Endothelial cell of umbilical vein (primary cell): Measurements from ENCODE around the gene AS3MT. TPM values are rescaled to one million over a fixed set of nuclear protein-coding genes. Genes with fewer than 3 reads are reported as not detected.

Experiments
- BruUV-seq: library from RNA; stranded (reverse); fragments of 400-500 nt; replicated peaks from 2 replicates; lab custom pipeline; 2021; lab: Mats Ljungman, UMichigan
- CTCF ChIA-PET: fragments of 300-600, 350-600 bp; sonication (Branson Sonifier 250); formaldehyde crosslinking; loops from one replicate; lab custom pipeline; 2021; ENCODE audit warnings: antibody characterized with exemption, inconsistent platforms; lab: Charles Lee
- POLR2A ChIA-PET: fragments of 300-600, 350-600 bp; sonication (Branson Sonifier 250); formaldehyde crosslinking; loops from one replicate; lab custom pipeline; 2021; ENCODE audit warnings: antibody characterized with exemption, inconsistent platforms; lab: Charles Lee
- DNase-seq: peaks from one replicate; pipeline ENCODE4 v3.0.0-alpha.2; 2011; ENCODE audit warnings: low read depth, low spot score
- FAIRE-seq: peaks from 2 replicates; lab custom pipeline; 2011; peaks lifted over from hg19 to GRCh38; lab: Jason Lieb, UNC
- H2AFZ ChIP-seq: 2 replicates; pipeline ENCODE4 v1.6.0; 2012; ENCODE audit warnings: low read depth, low read length, control low read depth, inconsistent platforms
- H3K27ac ChIP-seq: 2 replicates; pipeline ENCODE4 v1.5.1; 2011; ENCODE audit warnings: low read depth, mild to moderate bottlenecking, control low read depth, low read length, moderate library complexity; ENCODE audit not compliant: insufficient read depth
- H3K27me3 ChIP-seq, 2 experiments: 2 replicates each; pipeline versions ENCODE4 v1.6.0 to v1.6.1; 2011; ENCODE audit warnings: low read length in 2 of 2, mixed read lengths in 1 of 2; ENCODE audit not compliant: control insufficient read depth in 2 of 2, insufficient read depth in 2 of 2
- H3K36me3 ChIP-seq, 2 experiments: 2 replicates in 1 of 2; 3 replicates in 1 of 2; pipeline ENCODE4 v1.5.1; 2011; ENCODE audit warnings: low read length in 2 of 2, mild to moderate bottlenecking in 1 of 2, moderate library complexity in 1 of 2; ENCODE audit not compliant: control insufficient read depth in 2 of 2, insufficient read depth in 2 of 2; ENCODE audit errors: extremely low read depth in 1 of 2
- H3K4me1 ChIP-seq: 3 replicates; pipeline ENCODE4 v1.5.1; 2011; ENCODE audit warnings: mild to moderate bottlenecking, low read length; ENCODE audit not compliant: control insufficient read depth, insufficient read depth; ENCODE audit errors: extremely low read depth
- H3K4me2 ChIP-seq: 2 replicates; pipeline ENCODE4 v1.6.1; 2011; ENCODE audit warnings: low read length, control low read depth, mixed read lengths; ENCODE audit not compliant: insufficient read depth
- H3K4me3 ChIP-seq, 3 experiments: fragments of 200-600 bp in 1 of 3; sonication (generic), shearing (Covaris generic) in 1 of 3; replicated peaks in 1 of 3; 2 replicates each; pipeline ENCODE4 v1.5.1; 2011 to 2016; ENCODE audit warnings: control low read depth in 3 of 3, low read length in 3 of 3, mild to moderate bottlenecking in 2 of 3, inconsistent platforms in 1 of 3, low read depth in 1 of 3, moderate library complexity in 1 of 3; ENCODE audit not compliant: insufficient read depth in 1 of 3
- H3K79me2 ChIP-seq: 2 replicates; pipeline ENCODE4 v1.6.0; 2012; ENCODE audit warnings: low read length, inconsistent platforms; ENCODE audit not compliant: control insufficient read depth, insufficient read depth
- H3K9ac ChIP-seq: replicated peaks from 2 replicates; pipeline ENCODE3; 2011; ENCODE audit warnings: low read length, control low read depth; ENCODE audit not compliant: insufficient read depth; ENCODE audit errors: extremely low read depth
- H3K9me1 ChIP-seq: replicated peaks from 3 replicates; pipeline ENCODE4 v1.6.0; 2011; ENCODE audit warnings: mild to moderate bottlenecking, low read length; ENCODE audit not compliant: control insufficient read depth, insufficient read depth; ENCODE audit errors: extremely low read depth
- H3K9me3 ChIP-seq: replicated peaks from 2 replicates; pipeline ENCODE4 v1.5.1; 2012; ENCODE audit warnings: low read length, inconsistent platforms; ENCODE audit not compliant: control insufficient read depth, insufficient read depth
- H4K20me1 ChIP-seq: replicated peaks from 2 replicates; pipeline ENCODE3; 2011; ENCODE audit warnings: mild to moderate bottlenecking, low read length; ENCODE audit not compliant: control insufficient read depth, insufficient read depth; ENCODE audit errors: extremely low read depth
- EZH2 ChIP-seq: IDR thresholded peaks from 2 replicates; pipeline ENCODE4 v1.6.1; 2012; ENCODE audit warnings: borderline replicate concordance, low read depth, mild to moderate bottlenecking, moderate library complexity, low read length, inconsistent platforms; ENCODE audit not compliant: severe bottlenecking
- FOS ChIP-seq: IDR thresholded peaks from 2 replicates; pipeline ENCODE4 v1.6.1; 2011; ENCODE audit warnings: mild to moderate bottlenecking, low read length, moderate library complexity, borderline replicate concordance; ENCODE audit not compliant: insufficient read depth
- JUN ChIP-seq: IDR thresholded peaks from 2 replicates; pipeline ENCODE4 v1.6.1; 2011; ENCODE audit warnings: borderline replicate concordance, low read depth; ENCODE audit not compliant: insufficient read length, insufficient read depth
- MYC ChIP-seq: IDR thresholded peaks from one replicate; pipeline ENCODE4 v1.6.1; 2011; ENCODE audit warnings: mild to moderate bottlenecking, low read depth, low read length
- POLR2A ChIP-seq: IDR thresholded peaks from 2 replicates; pipeline ENCODE4 v1.6.1; 2012; ENCODE audit warnings: low read depth, mild to moderate bottlenecking, control low read depth, low read length
- POLR2AphosphoS5 ChIP-seq: IDR thresholded peaks from 2 replicates; pipeline ENCODE4 v1.6.1; 2012; ENCODE audit warnings: low read depth, mild to moderate bottlenecking, control low read depth, low read length, moderate library complexity; ENCODE audit not compliant: insufficient read depth
- dilution Hi-C: fragments of 300-500 bp; cut with MboI; formaldehyde crosslinking; loops from one replicate; pipeline ENCODE4 v1.15.0; 2019; ENCODE audit warnings: low sequenced_read_pairs; ENCODE audit not compliant: extremely low pct_ligation_motif_present
- intact Hi-C: fragments of 100-400 bp; cut with micrococcal nuclease; formaldehyde crosslinking; loops from one replicate; pipeline ENCODE4 v1.10.0; 2022
- polyA plus RNA-seq, 4 experiments: library from polyadenylated mRNA; depleted of rRNA in 3 of 4; stranded (reverse) in 3 of 4; unstranded in 1 of 4; fragments of >200 nt; gene quantifications; 2 replicates each; pipeline versions ENCODE4 v1.2.1 to v1.2.3, GENCODE V29; 2011 to 2012; ENCODE audit warnings: missing spikeins in 1 of 4
- total RNA-seq: library from RNA; stranded (reverse); gene quantifications from 2 replicates; pipeline ENCODE4 v1.2.3, GENCODE V29; 2021
- TF ChIP-seq, protein P1 (sequence below): IDR thresholded peaks from 2 replicates; pipeline ENCODE4 v1.6.1; 2011; ENCODE audit not compliant: insufficient read depth, insufficient read length
- TF ChIP-seq, protein P2 (sequence below), 2 donors: IDR thresholded peaks; 1 replicate in 1 of 2; 2 replicates in 1 of 2; pipeline ENCODE4 v1.5.1; 2011; ENCODE audit warnings: low read length in 2 of 2, mild to moderate bottlenecking in 2 of 2, moderate library complexity in 2 of 2, control low read depth in 1 of 2, inconsistent platforms in 1 of 2, low read depth in 1 of 2; ENCODE audit not compliant: insufficient read depth in 1 of 2; ENCODE audit errors: extremely low read depth in 1 of 2

Gene AS3MT
- total and polyA plus RNA-seq, 2 donors (not counting 3 experiments of a cell fraction or from before 2014, with no cell fraction given), result 1.0 TPM; not detected in 1

DNA sequence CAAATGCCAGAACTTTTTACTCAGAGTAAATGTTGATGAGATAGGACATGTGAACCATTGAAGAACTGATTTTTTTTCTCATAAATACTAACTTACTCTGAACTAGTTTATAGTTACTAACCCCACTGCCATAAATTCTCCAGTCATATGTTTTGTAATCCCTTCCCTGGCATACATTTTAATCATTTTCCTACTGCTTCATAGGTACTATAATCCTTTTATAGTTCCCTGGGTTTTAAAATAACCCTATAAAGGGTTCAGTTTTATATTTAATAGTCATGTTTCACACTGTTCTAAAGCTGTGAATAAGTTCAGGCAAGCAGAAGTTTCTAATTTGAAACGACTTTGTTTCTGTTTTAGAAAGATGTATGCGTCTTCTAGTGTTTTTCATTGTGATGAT, 77.7 kb downstream of the AS3MT start:
- dilution Hi-C loops, result no loop called here
- peaks cover 0 to 5% of the 10 kb centered on the region in 2 experiments for H3K27me3 ChIP-seq

More for the DNA sequence above, 77.7 kb downstream of the AS3MT start:
- Histone ChIP-seq H3K79me2 (no peaks in the 10 kb centered on the region), H4K20me1 (no peaks in the 10 kb centered on the region), H3K4me3 (no peak overlapping the region), H3K4me1 (no peaks in the 10 kb centered on the region), H3K27ac (no peak overlapping the region), H2AFZ (no peak overlapping the region), H3K9me3 (no peaks in the 10 kb centered on the region), H3K4me2 (no peak overlapping the region), H3K9ac (no peak overlapping the region), H3K36me3 (no peaks in the 10 kb centered on the region), H3K9me1 (no peaks in the 10 kb centered on the region)
- TF ChIP-seq, protein P1, sequence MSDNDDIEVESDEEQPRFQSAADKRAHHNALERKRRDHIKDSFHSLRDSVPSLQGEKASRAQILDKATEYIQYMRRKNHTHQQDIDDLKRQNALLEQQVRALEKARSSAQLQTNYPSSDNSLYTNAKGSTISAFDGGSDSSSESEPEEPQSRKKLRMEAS, result no peak
- TF ChIP-seq POLR2A (no peak), JUN (no peak), POLR2AphosphoS5 (no peak), EZH2 (no peak), MYC (no peak), FOS (no peak)
- TF ChIP-seq, protein P2, sequence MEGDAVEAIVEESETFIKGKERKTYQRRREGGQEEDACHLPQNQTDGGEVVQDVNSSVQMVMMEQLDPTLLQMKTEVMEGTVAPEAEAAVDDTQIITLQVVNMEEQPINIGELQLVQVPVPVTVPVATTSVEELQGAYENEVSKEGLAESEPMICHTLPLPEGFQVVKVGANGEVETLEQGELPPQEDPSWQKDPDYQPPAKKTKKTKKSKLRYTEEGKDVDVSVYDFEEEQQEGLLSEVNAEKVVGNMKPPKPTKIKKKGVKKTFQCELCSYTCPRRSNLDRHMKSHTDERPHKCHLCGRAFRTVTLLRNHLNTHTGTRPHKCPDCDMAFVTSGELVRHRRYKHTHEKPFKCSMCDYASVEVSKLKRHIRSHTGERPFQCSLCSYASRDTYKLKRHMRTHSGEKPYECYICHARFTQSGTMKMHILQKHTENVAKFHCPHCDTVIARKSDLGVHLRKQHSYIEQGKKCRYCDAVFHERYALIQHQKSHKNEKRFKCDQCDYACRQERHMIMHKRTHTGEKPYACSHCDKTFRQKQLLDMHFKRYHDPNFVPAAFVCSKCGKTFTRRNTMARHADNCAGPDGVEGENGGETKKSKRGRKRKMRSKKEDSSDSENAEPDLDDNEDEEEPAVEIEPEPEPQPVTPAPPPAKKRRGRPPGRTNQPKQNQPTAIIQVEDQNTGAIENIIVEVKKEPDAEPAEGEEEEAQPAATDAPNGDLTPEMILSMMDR (IDR thresholded peaks at IDR 0.05; ENCODE audit: extremely low read depth in 1 of 2, insufficient read depth in 1 of 2, low read depth in 1 of 2, low read length in 2 of 2), result no peak
- no TSS peak for BruUV-seq
- intact Hi-C loops, result no loop called here
- ChIA-PET CTCF (interaction anchor here (2.7 kb wide), 1 partner anchor 387 kb away, joined by 6 read pairs; no protein-coding TSS in a partner anchor), POLR2A (no interaction called here)
- no peak for FAIRE-seq
- DNase-seq, result no peak
